Caco-2 (cell line): ENCODE results near the gene WNT7A. TPM values are rescaled to one million over a fixed set of nuclear protein-coding genes. Genes with fewer than 3 reads are reported as not detected.
"Not testable (repeated sequence)": the region's sequence is repeated elsewhere in the genome, so short reads cannot be mapped to it uniquely, and the experiment has no call there.

Experiments used
- BruUV-seq: library from RNA; stranded (reverse); fragments of 400-500 nt; replicated peaks from 2 replicates; lab custom pipeline; 2021; lab: Mats Ljungman, UMichigan
- CTCF ChIA-PET: fragments of 300-600 bp; sonication (Branson Sonifier 250); formaldehyde crosslinking; loops from one replicate; lab custom pipeline; 2022; ENCODE audit warnings: antibody characterized with exemption; lab: Charles Lee
- POLR2A ChIA-PET: fragments of 300-600 bp; sonication (Branson Sonifier 250); formaldehyde crosslinking; loops from one replicate; lab custom pipeline; 2022; ENCODE audit warnings: antibody characterized with exemption; lab: Charles Lee
- DNase-seq, 2 experiments: peaks; one replicate each; pipeline versions ENCODE4 v3.0.0 to v3.0.0-alpha.2; 2020 to 2022
- H3K27me3 ChIP-seq: replicated peaks from 2 replicates; pipeline ENCODE4 v1.6.0; 2011; ENCODE audit warnings: low read length; ENCODE audit not compliant: control insufficient read depth, insufficient read depth
- H3K36me3 ChIP-seq: 2 replicates; pipeline ENCODE4 v1.5.1; 2011; ENCODE audit warnings: low read length; ENCODE audit not compliant: control insufficient read depth, insufficient read depth
- H3K4me1 ChIP-seq: fragments of 250-450 bp; sonication (Bioruptor Pico); 2 replicates; pipeline ENCODE4 v1.5.1; 2020; ENCODE audit warnings: mild to moderate bottlenecking
- H3K4me3 ChIP-seq: 2 replicates; pipeline ENCODE4 v1.5.1; 2011; ENCODE audit warnings: low read depth, mild to moderate bottlenecking, control low read depth, low read length
- H3K9me3 ChIP-seq: fragments of 250-450 bp; sonication (Bioruptor Pico); 2 replicates; pipeline ENCODE4 v1.5.1; 2020; ENCODE audit warnings: mild to moderate bottlenecking, moderate library complexity
- H3K27ac Mint-ChIP-seq: one replicate; pipeline ENCODE4 v1.8.0; 2022; ENCODE audit warnings: mixed read lengths; ENCODE audit not compliant: unreplicated experiment
- H3K27me3 Mint-ChIP-seq: one replicate; pipeline ENCODE4 v1.8.0; 2022; ENCODE audit warnings: mixed read lengths; ENCODE audit not compliant: insufficient read depth, unreplicated experiment
- H3K36me3 Mint-ChIP-seq: one replicate; pipeline ENCODE4 v1.8.0; 2022; ENCODE audit warnings: mild to moderate bottlenecking, mixed read lengths; ENCODE audit not compliant: insufficient read depth, unreplicated experiment
- H3K4me1 Mint-ChIP-seq: one replicate; pipeline ENCODE4 v1.8.0; 2022; ENCODE audit warnings: low read depth, mixed read lengths; ENCODE audit not compliant: unreplicated experiment
- H3K4me3 Mint-ChIP-seq: one replicate; pipeline ENCODE4 v1.8.0; 2022; ENCODE audit warnings: mild to moderate bottlenecking, moderate library complexity, mixed read lengths; ENCODE audit not compliant: unreplicated experiment
- H3K9me3 Mint-ChIP-seq: one replicate; pipeline ENCODE4 v1.8.0; 2022; ENCODE audit warnings: mixed read lengths; ENCODE audit not compliant: unreplicated experiment
- intact Hi-C: fragments of 100-400 bp; cut with micrococcal nuclease; formaldehyde crosslinking; loops from one replicate; pipeline ENCODE4 v1.10.0; 2022; ENCODE audit not compliant: unreplicated experiment
- total RNA-seq: library from RNA; stranded (reverse); gene quantifications from 2 replicates; pipeline ENCODE4 v1.2.3, GENCODE V29; 2022
- TF ChIP-seq, protein P1 (sequence below), 2 experiments: fragments of 200-600 bp in 1 of 2; IDR thresholded peaks; 1 replicate in 1 of 2; 2 replicates in 1 of 2; pipeline versions ENCODE4 v1.5.1 to v1.8.0; 2011 to 2022; ENCODE audit warnings: antibody characterized with exemption in 1 of 2, control low read depth in 1 of 2, inconsistent platforms in 1 of 2, low read depth in 1 of 2, low read length in 1 of 2, mild to moderate bottlenecking in 1 of 2, moderate library complexity in 1 of 2; ENCODE audit not compliant: insufficient read depth in 1 of 2, severe bottlenecking in 1 of 2, unreplicated experiment in 1 of 2

WNT7A gene
- total RNA-seq, 1 experiment from 2014 or later: 1.1 TPM

DNA sequence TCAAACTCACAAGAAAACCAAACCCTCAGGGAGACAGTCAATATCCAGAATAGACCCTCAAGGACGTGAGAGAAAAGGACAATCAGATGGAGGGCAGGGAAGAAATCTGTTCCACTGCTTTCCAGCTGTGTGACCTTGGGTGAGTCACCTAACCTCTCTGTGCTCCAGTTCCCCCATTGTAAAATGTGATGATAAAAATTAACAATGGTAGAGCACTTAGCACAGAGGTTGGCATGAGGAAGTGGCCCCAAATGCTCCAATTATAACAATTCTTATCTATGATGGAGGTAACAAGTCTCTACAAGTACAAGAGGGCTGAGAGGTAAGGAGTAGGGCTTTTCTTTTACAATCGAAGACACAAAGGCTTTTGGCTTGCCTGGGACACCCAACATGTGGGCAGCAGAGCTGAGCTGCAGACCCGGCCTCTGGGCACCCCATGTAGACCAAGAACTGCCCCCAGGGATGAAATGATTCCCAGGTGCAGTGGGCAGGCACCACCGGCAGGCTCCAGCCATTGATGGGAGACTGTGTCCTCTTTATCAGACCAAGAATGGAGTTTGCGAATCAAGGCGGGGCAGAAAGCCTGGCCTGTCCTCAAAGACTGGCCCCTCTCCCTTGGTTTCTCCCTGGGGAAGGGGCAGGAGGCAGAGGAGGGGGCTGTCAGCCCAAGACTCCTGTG, 22.0 kb downstream of the WNT7A start:
- no TSS peak for BruUV-seq
- DNase-seq: no peak
- Mint-ChIP-seq H3K9me3 (no peaks in the 10 kb centered on the region), H3K27me3 (peaks cover 3% of the 10 kb centered on the region), H3K4me3 (no peak overlapping the region), H3K36me3 (no peaks in the 10 kb centered on the region), H3K4me1 (no peaks in the 10 kb centered on the region), H3K27ac (no peak overlapping the region)
- intact Hi-C loops: no loop called here
- ChIA-PET POLR2A (no interaction called here), CTCF (no interaction called here)
- TF ChIP-seq, protein P1, sequence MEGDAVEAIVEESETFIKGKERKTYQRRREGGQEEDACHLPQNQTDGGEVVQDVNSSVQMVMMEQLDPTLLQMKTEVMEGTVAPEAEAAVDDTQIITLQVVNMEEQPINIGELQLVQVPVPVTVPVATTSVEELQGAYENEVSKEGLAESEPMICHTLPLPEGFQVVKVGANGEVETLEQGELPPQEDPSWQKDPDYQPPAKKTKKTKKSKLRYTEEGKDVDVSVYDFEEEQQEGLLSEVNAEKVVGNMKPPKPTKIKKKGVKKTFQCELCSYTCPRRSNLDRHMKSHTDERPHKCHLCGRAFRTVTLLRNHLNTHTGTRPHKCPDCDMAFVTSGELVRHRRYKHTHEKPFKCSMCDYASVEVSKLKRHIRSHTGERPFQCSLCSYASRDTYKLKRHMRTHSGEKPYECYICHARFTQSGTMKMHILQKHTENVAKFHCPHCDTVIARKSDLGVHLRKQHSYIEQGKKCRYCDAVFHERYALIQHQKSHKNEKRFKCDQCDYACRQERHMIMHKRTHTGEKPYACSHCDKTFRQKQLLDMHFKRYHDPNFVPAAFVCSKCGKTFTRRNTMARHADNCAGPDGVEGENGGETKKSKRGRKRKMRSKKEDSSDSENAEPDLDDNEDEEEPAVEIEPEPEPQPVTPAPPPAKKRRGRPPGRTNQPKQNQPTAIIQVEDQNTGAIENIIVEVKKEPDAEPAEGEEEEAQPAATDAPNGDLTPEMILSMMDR (IDR thresholded peaks at IDR 0.05; ENCODE audit: insufficient read depth in 1 of 2, low read depth in 1 of 2, low read length in 1 of 2, severe bottlenecking in 1 of 2, unreplicated experiment in 1 of 2): no peak
- Histone ChIP-seq H3K4me1 (peaks cover 10% of the 10 kb centered on the region), H3K4me3 (no peak overlapping the region), H3K36me3 (no peaks in the 10 kb centered on the region), H3K9me3 (no peaks in the 10 kb centered on the region), H3K27me3 (no peaks in the 10 kb centered on the region)

DNA sequence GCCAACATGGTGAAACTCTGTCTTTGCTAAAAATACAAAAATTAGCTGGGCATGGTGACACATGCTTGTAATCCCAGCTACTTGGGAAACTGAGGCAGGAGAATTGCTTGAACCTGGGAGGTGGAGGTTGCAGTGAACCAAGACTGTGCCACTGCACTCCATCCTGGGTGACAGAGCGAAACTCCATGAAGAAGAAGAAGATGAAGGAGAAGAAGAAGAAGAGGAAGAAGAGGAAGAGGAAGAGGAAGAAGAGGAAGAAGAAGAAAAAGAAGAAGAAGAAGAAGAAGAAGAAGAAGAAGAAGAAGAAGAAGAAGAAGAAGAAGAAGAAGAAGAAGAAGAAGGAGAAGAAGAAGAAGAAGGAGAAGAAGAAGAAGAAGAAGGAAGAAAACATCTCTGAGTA, 23.2 kb downstream of the WNT7A start:
- H3K4me3 Mint-ChIP-seq, H3K27me3 ChIP-seq, DNase-seq, intact Hi-C loops, BruUV-seq, H3K4me1 Mint-ChIP-seq, CTCF ChIA-PET, H3K9me3 Mint-ChIP-seq, POLR2A ChIA-PET, H3K9me3 ChIP-seq, H3K4me1 ChIP-seq, H3K4me3 ChIP-seq, H3K36me3 ChIP-seq, H3K27ac Mint-ChIP-seq, H3K36me3 Mint-ChIP-seq, H3K27me3 Mint-ChIP-seq: not testable (repeated sequence)

DNA sequence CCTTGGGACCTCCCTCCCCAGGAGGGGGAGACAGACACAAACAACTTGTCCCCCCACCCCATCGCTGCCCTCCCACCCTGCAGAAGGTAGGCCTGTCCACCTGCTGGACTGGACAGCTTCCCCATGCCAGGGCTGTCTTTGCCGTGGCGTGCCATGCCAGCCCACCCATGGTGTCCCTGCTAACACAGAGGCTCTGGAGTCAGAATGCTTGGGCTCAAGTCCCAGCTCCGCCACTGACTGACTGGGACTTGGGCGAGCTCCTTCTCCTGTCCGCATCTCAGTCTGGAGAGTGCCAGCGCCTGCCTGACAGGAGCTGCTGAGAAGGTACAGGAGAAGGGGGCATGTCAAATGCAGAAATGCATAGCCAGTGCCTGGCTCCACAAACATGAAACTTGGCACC, 23.9 kb downstream of the WNT7A start:
- no peak overlapping the region for H3K4me3 Mint-ChIP-seq
- Histone ChIP-seq H3K36me3 (no peaks in the 10 kb centered on the region), H3K4me1 (peaks cover 16% of the 10 kb centered on the region), H3K27me3 (no peaks in the 10 kb centered on the region), H3K9me3 (no peaks in the 10 kb centered on the region), H3K4me3 (no peak overlapping the region)
- TF ChIP-seq, protein P1 (IDR thresholded peaks at IDR 0.05; ENCODE audit: insufficient read depth in 1 of 2, low read depth in 1 of 2, low read length in 1 of 2, severe bottlenecking in 1 of 2, unreplicated experiment in 1 of 2): no peak
- POLR2A ChIA-PET: no interaction called here
- H3K27ac Mint-ChIP-seq: no peak overlapping the region
- no peaks in the 10 kb centered on the region for H3K36me3 Mint-ChIP-seq
- intact Hi-C loops: no loop called here
- no TSS peak for BruUV-seq
- H3K9me3 Mint-ChIP-seq: no peaks in the 10 kb centered on the region
- no peaks in the 10 kb centered on the region for H3K27me3 Mint-ChIP-seq
- DNase-seq: no peak
- CTCF ChIA-PET: interaction anchor here (0.5 kb wide), 1 partner anchor 199 kb away, joined by 3 read pairs; no protein-coding TSS in a partner anchor
- H3K4me1 Mint-ChIP-seq: peaks cover 6% of the 10 kb centered on the region
